H1 (cell line): ENCODE results near the gene ITGA4. TPM values are rescaled to one million over a fixed set of nuclear protein-coding genes. Genes with fewer than 3 reads are reported as not detected.

Experiments used
- CTCF ChIA-PET: fragments of 300-600 bp; sonication (Branson Sonifier 250); formaldehyde crosslinking; loops from one replicate; lab custom pipeline; 2021; ENCODE audit not compliant: partially characterized antibody; lab: Charles Lee
- POLR2A ChIA-PET: fragments of 300-600 bp; sonication (Branson Sonifier 250); formaldehyde crosslinking; loops from one replicate; lab custom pipeline; 2021; ENCODE audit warnings: inconsistent platforms; ENCODE audit not compliant: partially characterized antibody; lab: Charles Lee
- DNase-seq, 2 experiments: peaks; one replicate each; pipeline versions ENCODE4 v3.0.0 to v3.0.0-alpha.2; 2010 to 2022; ENCODE audit warnings: low spot score in 2 of 2, low read depth in 1 of 2, mixed read lengths in 1 of 2
- FAIRE-seq: peaks from 2 replicates; lab custom pipeline; 2011; peaks lifted over from hg19 to GRCh38; lab: Jason Lieb, UNC
- H2AFZ ChIP-seq: 2 replicates; pipeline ENCODE4 v1.8.1; 2012; ENCODE audit warnings: low read length, inconsistent platforms
- H2AK5ac ChIP-seq: 2 replicates; pipeline ENCODE4 v1.6.1; 2013; ENCODE audit warnings: low read depth, low read length
- H2BK120ac ChIP-seq: replicated peaks from 2 replicates; pipeline ENCODE3; 2013; ENCODE audit warnings: low read depth, low read length, inconsistent platforms
- H2BK12ac ChIP-seq: 2 replicates; pipeline ENCODE4 v1.6.1; 2013; ENCODE audit warnings: low read depth, low read length
- H2BK15ac ChIP-seq: 2 replicates; pipeline ENCODE4 v1.6.1; 2013; ENCODE audit warnings: low read length
- H2BK20ac ChIP-seq: 2 replicates; pipeline ENCODE4 v1.6.1; 2013; ENCODE audit warnings: low read length
- H2BK5ac ChIP-seq: 2 replicates; pipeline ENCODE4 v1.6.1; 2013; ENCODE audit warnings: low read depth, low read length
- H3K14ac ChIP-seq: 2 replicates; pipeline ENCODE4 v1.6.1; 2013; ENCODE audit warnings: inconsistent platforms; ENCODE audit not compliant: insufficient read length
- H3K18ac ChIP-seq: 2 replicates; pipeline ENCODE4 v1.6.1; 2013; ENCODE audit warnings: low read length; ENCODE audit errors: extremely low read depth
- H3K23ac ChIP-seq: 2 replicates; pipeline ENCODE4 v1.6.1; 2013; ENCODE audit warnings: inconsistent platforms; ENCODE audit not compliant: insufficient read length
- H3K23me2 ChIP-seq: 2 replicates; pipeline ENCODE4 v1.6.1; 2013; ENCODE audit warnings: low read depth, low read length
- H3K27ac ChIP-seq: 2 replicates; pipeline ENCODE4 v1.6.1; 2011; ENCODE audit warnings: low read depth, low read length, inconsistent platforms
- H3K27me3 ChIP-seq, 4 experiments: replicated peaks in 1 of 4; 1 replicate in 1 of 4; 2 replicates in 3 of 4; pipeline versions ENCODE4 v1.6.1 to v1.8.1; 2011 to 2013; ENCODE audit warnings: low read length in 3 of 4, mild to moderate bottlenecking in 3 of 4, inconsistent platforms in 2 of 4, mixed read lengths in 2 of 4, moderate library complexity in 1 of 4; ENCODE audit not compliant: control insufficient read depth in 3 of 4, insufficient read depth in 3 of 4; ENCODE audit errors: extremely low read depth in 1 of 4
- H3K36me3 ChIP-seq, 4 experiments: 2 replicates each; pipeline versions ENCODE4 v1.6.1 to v1.8.1; 2011 to 2013; ENCODE audit warnings: mild to moderate bottlenecking in 4 of 4, low read length in 3 of 4, moderate library complexity in 2 of 4, control low read depth in 1 of 4, inconsistent platforms in 1 of 4; ENCODE audit not compliant: insufficient read depth in 4 of 4, control insufficient read depth in 2 of 4
- H3K4ac ChIP-seq: replicated peaks from 2 replicates; pipeline ENCODE3; 2013; ENCODE audit warnings: low read length, low read depth, mixed read lengths, inconsistent platforms; ENCODE audit not compliant: insufficient read length
- H3K4me1 ChIP-seq, 4 experiments: replicated peaks in 1 of 4; 1 replicate in 1 of 4; 2 replicates in 3 of 4; pipeline versions ENCODE4 v1.6.1 to v1.8.1; 2011 to 2013; ENCODE audit warnings: low read length in 3 of 4, inconsistent platforms in 2 of 4, mixed read lengths in 1 of 4; ENCODE audit not compliant: insufficient read depth in 4 of 4, control insufficient read depth in 3 of 4
- H3K4me2 ChIP-seq, 2 experiments: 2 replicates each; pipeline versions ENCODE4 v1.6.1 to v1.8.1; 2011 to 2013; ENCODE audit warnings: low read depth in 2 of 2, low read length in 2 of 2, control low read depth in 1 of 2, inconsistent platforms in 1 of 2, mild to moderate bottlenecking in 1 of 2; ENCODE audit not compliant: insufficient read depth in 1 of 2
- H3K4me3 ChIP-seq, 4 experiments: fragments of 200-600, 300-600 bp in 1 of 4; sonication (generic), shearing (Covaris generic), sonication (Bioruptor Twin) in 1 of 4; 2 replicates each; pipeline versions ENCODE4 v1.5.1 to v1.8.1; 2011 to 2016; ENCODE audit warnings: low read length in 4 of 4, low read depth in 3 of 4, control low read depth in 2 of 4, inconsistent platforms in 2 of 4, mild to moderate bottlenecking in 2 of 4, mixed read lengths in 1 of 4, moderate library complexity in 1 of 4; ENCODE audit not compliant: insufficient read depth in 2 of 4; ENCODE audit errors: extremely low read depth in 1 of 4
- H3K56ac ChIP-seq: replicated peaks from 2 replicates; pipeline ENCODE3; 2013; ENCODE audit warnings: low read depth, mild to moderate bottlenecking, mixed read lengths, low read length, inconsistent platforms; ENCODE audit not compliant: insufficient read length
- H3K79me1 ChIP-seq: 2 replicates; pipeline ENCODE4 v1.6.1; 2013; ENCODE audit warnings: low read depth, low read length, control low read depth
- H3K79me2 ChIP-seq, 2 experiments: 2 replicates each; pipeline versions ENCODE4 v1.6.1 to v1.8.1; 2012 to 2013; ENCODE audit warnings: low read length in 2 of 2, mild to moderate bottlenecking in 2 of 2, inconsistent platforms in 1 of 2; ENCODE audit not compliant: insufficient read depth in 2 of 2, control insufficient read depth in 1 of 2
- H3K9ac ChIP-seq, 4 experiments: replicated peaks in 1 of 4; 1 replicate in 1 of 4; 2 replicates in 3 of 4; pipeline versions ENCODE4 v1.6.1 to v1.8.1; 2011 to 2013; ENCODE audit warnings: low read depth in 3 of 4, low read length in 3 of 4, control low read depth in 2 of 4, mild to moderate bottlenecking in 2 of 4, moderate library complexity in 2 of 4, inconsistent platforms in 1 of 4; ENCODE audit errors: extremely low read depth in 1 of 4
- H3K9me3 ChIP-seq, 2 experiments: 2 replicates each; pipeline versions ENCODE4 v1.6.1 to v1.8.1; 2012 to 2013; ENCODE audit warnings: mild to moderate bottlenecking in 2 of 2, moderate library complexity in 2 of 2, control low read depth in 1 of 2, inconsistent platforms in 1 of 2, low read depth in 1 of 2, low read length in 1 of 2, mixed read lengths in 1 of 2; ENCODE audit not compliant: insufficient read depth in 2 of 2
- H4K20me1 ChIP-seq, 2 experiments: replicated peaks in 1 of 2; 2 replicates each; pipeline versions ENCODE3 to v1.8.1; 2011 to 2013; ENCODE audit warnings: inconsistent platforms in 2 of 2, low read length in 2 of 2, mild to moderate bottlenecking in 1 of 2; ENCODE audit not compliant: insufficient read depth in 2 of 2, control insufficient read depth in 1 of 2
- H4K5ac ChIP-seq: 2 replicates; pipeline ENCODE4 v1.6.1; 2013; ENCODE audit warnings: low read length, low read depth, mixed read lengths, inconsistent platforms; ENCODE audit not compliant: insufficient read length
- H4K8ac ChIP-seq: 2 replicates; pipeline ENCODE4 v1.8.0; 2013; ENCODE audit warnings: mild to moderate bottlenecking, moderate library complexity, low read length, inconsistent platforms; ENCODE audit not compliant: insufficient read depth; ENCODE audit errors: extremely low read depth
- H4K91ac ChIP-seq: replicated peaks from 2 replicates; pipeline ENCODE3; 2013; ENCODE audit warnings: low read length, mixed read lengths, inconsistent platforms; ENCODE audit not compliant: insufficient read length
- BCL11A ChIP-seq, 2 experiments: IDR thresholded peaks; one replicate each; pipeline ENCODE4 v1.6.1; 2011; ENCODE audit warnings: low read depth in 2 of 2, low read length in 2 of 2, mild to moderate bottlenecking in 2 of 2
- WGBS, 2 experiments: shearing (Covaris generic) in 1 of 2; methylation state at CpG; one replicate each; pipeline versions ENCODE4 v1.1.6 to v1.1.7; 2013 to 2015; ENCODE audit warnings: low lambda C conversion rate in 2 of 2, mixed read lengths in 2 of 2, inconsistent platforms in 1 of 2, low coverage in 1 of 2, missing lambda C conversion rate in 1 of 2; ENCODE audit not compliant: insufficient replicate concordance in 2 of 2, insufficient coverage in 1 of 2, insufficient read length in 1 of 2; ENCODE audit errors: extremely low coverage in 1 of 2, missing lambda C conversion rate in 1 of 2; 5-methylcytosine and 5-hydroxymethylcytosine counted together
- polyA plus RNA-seq, 7 experiments: library from polyadenylated mRNA; depleted of rRNA in 3 of 7; stranded (reverse) in 5 of 7; unstranded in 2 of 7; fragments of >200 nt in 5 of 7; fragments of 200-250 nt in 2 of 7; gene quantifications; 1 replicate in 5 of 7; 2 replicates in 1 of 7; 4 replicates in 1 of 7; pipeline versions ENCODE4 v1.2.1 to v1.2.3, GENCODE V29; 2011 to 2013; ENCODE audit warnings: missing spikeins in 2 of 7, mixed read lengths in 2 of 7
- total RNA-seq: library from RNA; stranded (reverse); fragmentation: NEBNext Ultra II Directional; extraction: Animal tissue kit (Norgen Biotek cat#: 25700); gene quantifications from 2 replicates; pipeline ENCODE4 v1.2.1, GENCODE V29; 2021

Gene ITGA4
- total and polyA plus RNA-seq, 2 of the 8 experiments (the other 6 are each of a cell fraction or from before 2014, with no cell fraction given), result 0.60 to 2.1 TPM

DNA sequence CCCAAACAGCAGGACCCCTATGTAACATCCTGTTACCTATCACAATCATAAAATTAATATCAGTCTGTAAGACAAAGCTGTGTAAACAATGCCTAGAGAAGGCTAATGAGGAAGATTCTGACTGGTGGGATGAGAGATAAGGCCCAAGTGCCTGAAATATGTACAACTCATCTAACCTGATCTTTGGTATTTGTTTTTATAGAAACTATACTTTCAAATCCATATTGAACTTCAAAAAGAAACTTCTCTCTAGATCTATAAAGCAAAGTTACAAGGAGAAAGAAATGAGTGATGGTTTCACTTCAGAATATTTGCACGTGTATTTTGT is 36.1 kb upstream of the ITGA4 start:
- no peak overlapping the region for H3K27ac ChIP-seq
- H3K14ac ChIP-seq, result no peak overlapping the region
- H3K9me3 ChIP-seq, result no peaks in the 10 kb centered on the region; a peak in 1 of 4 replicates
- 90% methylated on average over 1 of the region's 1 CpG; no CpG with 5 or more reads in 1 of the 2 experiments for whole genome bisulfite sequencing, 2 experiments
- no peak overlapping the region for H3K4me3 ChIP-seq
- no peaks in the 10 kb centered on the region; a peak in 1 of 7 replicates for H3K27me3 ChIP-seq
- no peaks in the 10 kb centered on the region for H3K4me1 ChIP-seq
- H4K91ac ChIP-seq, result no peak overlapping the region
- no peaks in the 10 kb centered on the region for H4K20me1 ChIP-seq
- no peak overlapping the region for H3K4me2 ChIP-seq
- no peak overlapping the region for H2BK15ac ChIP-seq
- no peaks in the 10 kb centered on the region for H3K79me2 ChIP-seq
- ChIA-PET POLR2A (no interaction called here), CTCF (interaction anchor here (1.3 to 1.5 kb wide), 2 partner anchors 8 to 10 kb away, joined by 3 to 8 read pairs; no protein-coding TSS in a partner anchor)
- H2BK20ac ChIP-seq, result no peak overlapping the region
- no peak overlapping the region for H3K56ac ChIP-seq
- no peak overlapping the region for H3K9ac ChIP-seq
- FAIRE-seq (no peak), DNase-seq (no peak)
- no peak overlapping the region for H3K18ac ChIP-seq
- H4K5ac ChIP-seq, result no peak overlapping the region
- no peak overlapping the region for H2AFZ ChIP-seq
- H3K23ac ChIP-seq, result no peak overlapping the region
- no peaks in the 10 kb centered on the region for H3K23me2 ChIP-seq
- H3K4ac ChIP-seq, result no peak overlapping the region
- no peak overlapping the region for H2AK5ac ChIP-seq
- H3K36me3 ChIP-seq, result no peaks in the 10 kb centered on the region
- no peak overlapping the region for H4K8ac ChIP-seq
- H2BK5ac ChIP-seq, result no peak overlapping the region
- H3K79me1 ChIP-seq, result no peaks in the 10 kb centered on the region
- no peak overlapping the region for H2BK12ac ChIP-seq
- no peak overlapping the region for H2BK120ac ChIP-seq
- TF ChIP-seq BCL11A (IDR thresholded peaks at IDR 0.05; ENCODE audit: low read depth in 2 of 2, low read length in 2 of 2), result no peak
